Measurements from ENCODE around the gene GPHB5. TPM values are rescaled to one million over a fixed set of nuclear protein-coding genes. Genes with fewer than 3 reads are reported as not detected.
A peak's percentile ranks its signal among the peaks of the same experiment; 100 is the strongest.

GPHB5 gene
- polyA plus RNA-seq, 3 donors: not detected

- no peak overlapping the region for H3K9ac ChIP-seq (ENCODE audit: insufficient read depth, low read length, poor library complexity, severe bottlenecking)
- H3K9me3 ChIP-seq (replicated peaks in 1 of 2; ENCODE audit: control insufficient read depth in 1 of 2, insufficient read depth in 1 of 2, low read length in 2 of 2): no peaks in the 10 kb centered on the region
- H2AFZ ChIP-seq (ENCODE audit: insufficient read depth, low read depth, low read length, poor library complexity, severe bottlenecking): no peak overlapping the region
- H3K9me3 Mint-ChIP-seq: no peaks in the 10 kb centered on the region
- no peaks in the 10 kb centered on the region for H3K36me3 ChIP-seq (replicated peaks in 1 of 2; ENCODE audit: control insufficient read depth in 1 of 2, insufficient read depth in 2 of 2, low read length in 2 of 2)
- no peaks in the 10 kb centered on the region for H3K79me2 ChIP-seq (ENCODE audit: insufficient read depth, low read length)
- H3K4me1 Mint-ChIP-seq: no peaks in the 10 kb centered on the region
- H3K4me2 ChIP-seq (replicated peaks; ENCODE audit: extremely low read depth, low read length, poor library complexity, severe bottlenecking): no peak overlapping the region
- H3K27ac ChIP-seq (ENCODE audit: low read depth in 1 of 2, low read length in 2 of 2): no peak overlapping the region
- TF ChIP-seq CTCF (IDR thresholded peaks at IDR 0.05): no peak
- H3K4me3 ChIP-seq (replicated peaks in 1 of 3; ENCODE audit: low read depth in 2 of 3, low read length in 3 of 3): no peak overlapping the region
- peaks cover 0 to 5% (median 5%) of the 10 kb centered on the region in 3 donors for H3K27me3 Mint-ChIP-seq (ENCODE audit: low read depth in 3 of 3)
- no peak overlapping the region for H3K27ac Mint-ChIP-seq
- H3K27me3 ChIP-seq (ENCODE audit: control insufficient read depth in 2 of 2, insufficient read depth in 2 of 2, low read length in 2 of 2): no peaks in the 10 kb centered on the region
- no CpG with 5 or more reads among the region's 2 CpGs for WGBS (ENCODE audit: insufficient coverage)
- no peaks in the 10 kb centered on the region for H4K20me1 ChIP-seq (ENCODE audit: insufficient read depth, low read length)
- DNase-seq: no peak
- H3K4me1 ChIP-seq (ENCODE audit: control insufficient read depth in 1 of 2, insufficient read depth in 2 of 2, low read length in 2 of 2): no peaks in the 10 kb centered on the region
- intact Hi-C loops (cut with micrococcal nuclease): no loop called here
- H3K4me3 Mint-ChIP-seq: no peak overlapping the region
- H3K36me3 Mint-ChIP-seq: no peaks in the 10 kb centered on the region
Observed at GRCh38 chr14:63277591-63278183, 41.0 kb downstream of the GPHB5 start.

- H3K36me3 ChIP-seq (replicated peaks in 1 of 2; ENCODE audit: control insufficient read depth in 1 of 2, insufficient read depth in 2 of 2, low read length in 2 of 2): no peaks in the 10 kb centered on the region
- Mint-ChIP-seq H3K4me1 (no peaks in the 10 kb centered on the region), H3K36me3 (no peaks in the 10 kb centered on the region), H3K27me3 (ENCODE audit: low read depth in 3 of 3) (peaks cover 0 to 5% (median 5%) of the 10 kb centered on the region in 3 donors), H3K9me3 (peaks cover 0 to 2% (median 0%) of the 10 kb centered on the region in 7 donors), H3K27ac (no peak overlapping the region), H3K4me3 (no peak overlapping the region)
- no peaks in the 10 kb centered on the region for H3K4me1 ChIP-seq (ENCODE audit: control insufficient read depth in 1 of 2, insufficient read depth in 2 of 2, low read length in 2 of 2)
- DNase-seq: no peak
- no peak overlapping the region for H3K4me3 ChIP-seq (replicated peaks in 1 of 3; ENCODE audit: low read depth in 2 of 3, low read length in 3 of 3)
- no peaks in the 10 kb centered on the region for H3K27me3 ChIP-seq (ENCODE audit: control insufficient read depth in 2 of 2, insufficient read depth in 2 of 2, low read length in 2 of 2)
- no peak overlapping the region for H3K9ac ChIP-seq (ENCODE audit: insufficient read depth, low read length, poor library complexity, severe bottlenecking)
- H3K9me3 ChIP-seq (replicated peaks in 1 of 2; ENCODE audit: control insufficient read depth in 1 of 2, insufficient read depth in 1 of 2, low read length in 2 of 2): no peaks in the 10 kb centered on the region
- peak; percentile 51 for TF ChIP-seq CTCF (IDR thresholded peaks at IDR 0.05)
- no peaks in the 10 kb centered on the region for H4K20me1 ChIP-seq (ENCODE audit: insufficient read depth, low read length)
- no peaks in the 10 kb centered on the region for H3K79me2 ChIP-seq (ENCODE audit: insufficient read depth, low read length)
- no peak overlapping the region for H2AFZ ChIP-seq (ENCODE audit: insufficient read depth, low read depth, low read length, poor library complexity, severe bottlenecking)
- 90% methylated on average over 2 of the region's 5 CpGs for WGBS (ENCODE audit: insufficient coverage)
- no peak overlapping the region for H3K4me2 ChIP-seq (replicated peaks; ENCODE audit: extremely low read depth, low read length, poor library complexity, severe bottlenecking)
- H3K27ac ChIP-seq (ENCODE audit: low read depth in 1 of 2, low read length in 2 of 2): no peak overlapping the region
- intact Hi-C loops (cut with micrococcal nuclease): no loop called here
Observed at GRCh38 chr14:63276492-63277342, 42.0 kb downstream of the GPHB5 start.

Measured in CD14-positive monocyte (primary cell).